Panc1 (cell line): ENCODE results near the gene CAMK1D. TPM values are rescaled to one million over a fixed set of nuclear protein-coding genes. Genes with fewer than 3 reads are reported as not detected.

Experiments used
- ATAC-seq: fragments of 200-7000 bp; cut with Tn5 transposase; 2 replicates; pipeline ENCODE4 v1.9.1; 2020; ENCODE audit warnings: mild to moderate bottlenecking, moderate library complexity
- BruUV-seq: library from RNA; stranded (reverse); fragments of 400-500 nt; replicated peaks from 2 replicates; lab custom pipeline; 2021; lab: Mats Ljungman, UMichigan
- CTCF ChIA-PET: fragments of 300-600 bp; sonication (Branson Sonifier 250); formaldehyde crosslinking; loops from one replicate; lab custom pipeline; 2022; ENCODE audit warnings: antibody characterized with exemption; lab: Charles Lee
- POLR2A ChIA-PET: fragments of 300-600 bp; sonication (Branson Sonifier 250); formaldehyde crosslinking; loops from one replicate; lab custom pipeline; 2022; ENCODE audit warnings: antibody characterized with exemption; lab: Charles Lee
- DNase-seq: peaks from one replicate; pipeline ENCODE4 v3.0.0-alpha.2; 2010; ENCODE audit warnings: low read depth, low spot score
- H3K27ac ChIP-seq: 2 replicates; pipeline ENCODE4 v1.5.1; 2011; ENCODE audit warnings: mild to moderate bottlenecking, low read length, inconsistent platforms
- H3K27me3 ChIP-seq: fragments of 200-500 bp; sonication (Bioruptor generic); 2 replicates; pipeline ENCODE4 v1.6.0; 2014; ENCODE audit warnings: low read length, inconsistent platforms; ENCODE audit not compliant: control insufficient read depth, insufficient read depth
- H3K36me3 ChIP-seq: fragments of 200-500 bp; sonication (Bioruptor generic); 2 replicates; pipeline ENCODE4 v1.5.1; 2014; ENCODE audit warnings: inconsistent platforms, mild to moderate bottlenecking, low read length, moderate library complexity; ENCODE audit not compliant: control insufficient read depth, insufficient read depth
- H3K4me1 ChIP-seq: 2 replicates; pipeline ENCODE4 v1.5.1; 2011; ENCODE audit warnings: inconsistent platforms, mild to moderate bottlenecking, low read length, moderate library complexity; ENCODE audit not compliant: control insufficient read depth, insufficient read depth
- H3K4me3 ChIP-seq, 2 experiments: 2 replicates each; pipeline ENCODE4 v1.5.1; 2011 to 2012; ENCODE audit warnings: low read depth in 2 of 2, low read length in 2 of 2, mild to moderate bottlenecking in 2 of 2, inconsistent platforms in 1 of 2, moderate library complexity in 1 of 2
- H3K9me3 ChIP-seq: fragments of 200-500 bp; sonication (Bioruptor generic); 2 replicates; pipeline ENCODE4 v1.5.1; 2014; ENCODE audit warnings: low read depth, mild to moderate bottlenecking, inconsistent platforms, low read length, moderate library complexity; ENCODE audit not compliant: control insufficient read depth, insufficient read depth
- POLR2AphosphoS5 ChIP-seq: IDR thresholded peaks from 2 replicates; pipeline ENCODE4 v1.6.1; 2012; ENCODE audit warnings: mild to moderate bottlenecking, low read depth, low read length, moderate library complexity
- SIN3A ChIP-seq: IDR thresholded peaks from 2 replicates; pipeline ENCODE4 v1.6.1; 2012; ENCODE audit warnings: low read depth, mild to moderate bottlenecking, low read length, moderate library complexity, borderline replicate concordance; ENCODE audit not compliant: insufficient read depth
- TCF7L2 ChIP-seq: IDR thresholded peaks from 2 replicates; pipeline ENCODE4 v1.6.1; 2011; ENCODE audit warnings: mild to moderate bottlenecking, low read depth, low read length, inconsistent platforms
- in situ Hi-C: cut with HindIII; loops from 2 replicates; pipeline ENCODE4 v1.10.0; 2016; ENCODE audit warnings: low sequenced_read_pairs, low pct_unique_long_range_greater_than_20kb
- intact Hi-C: fragments of 100-400 bp; cut with micrococcal nuclease; formaldehyde crosslinking; loops from one replicate; pipeline ENCODE4 v1.10.0; 2022; ENCODE audit not compliant: unreplicated experiment
- total RNA-seq: library from RNA; stranded (reverse); gene quantifications from one replicate; pipeline ENCODE4 v1.2.1, GENCODE V29; 2021; ENCODE audit not compliant: unreplicated experiment
- TF ChIP-seq, protein P1 (sequence below): fragments of 450-650 bp; IDR thresholded peaks from 2 replicates; pipeline ENCODE4 v1.5.1; 2017; ENCODE audit warnings: mild to moderate bottlenecking
- TF ChIP-seq, protein P2 (sequence below), 2 experiments: IDR thresholded peaks; 2 replicates each; pipeline ENCODE4 v1.6.1; 2011 to 2012; ENCODE audit warnings: low read depth in 2 of 2, control low read depth in 1 of 2, low read length in 1 of 2, mild to moderate bottlenecking in 1 of 2, moderate library complexity in 1 of 2; ENCODE audit not compliant: insufficient read depth in 1 of 2

The CAMK1D gene
- total RNA-seq, 1 experiment from 2014 or later, result 5.7 TPM

DNA sequence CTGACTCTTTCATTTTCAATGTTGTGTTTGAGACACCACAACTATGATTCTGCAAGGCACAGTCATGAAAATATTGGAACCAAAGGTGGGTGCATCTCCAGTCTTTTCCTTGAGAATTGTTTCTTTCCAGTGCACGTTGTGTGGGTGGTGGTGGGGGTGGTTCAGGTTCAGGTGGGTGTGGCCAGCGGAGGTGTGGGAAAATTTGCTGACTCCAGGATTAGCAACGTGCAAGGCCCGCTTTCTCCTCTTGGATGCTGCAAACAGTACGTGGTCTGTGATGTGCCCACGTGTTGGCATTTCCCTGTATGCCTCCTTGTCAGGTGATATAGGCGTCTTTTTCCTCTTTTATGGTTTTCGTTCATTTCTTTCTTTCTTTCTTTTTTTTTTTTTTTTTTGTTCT is 59.1 kb downstream of the CAMK1D start:
- ChIA-PET CTCF (no interaction called here), POLR2A (no interaction called here)
- in situ Hi-C loops (no loop called here), intact Hi-C loops (no loop called here)
- no TSS peak for BruUV-seq
- ATAC-seq (no peak), DNase-seq (no peak)
- H3K27ac ChIP-seq, result no peak overlapping the region
- H3K36me3 ChIP-seq, result no peaks in the 10 kb centered on the region
- no peaks in the 10 kb centered on the region for H3K27me3 ChIP-seq
- TF ChIP-seq, protein P1, sequence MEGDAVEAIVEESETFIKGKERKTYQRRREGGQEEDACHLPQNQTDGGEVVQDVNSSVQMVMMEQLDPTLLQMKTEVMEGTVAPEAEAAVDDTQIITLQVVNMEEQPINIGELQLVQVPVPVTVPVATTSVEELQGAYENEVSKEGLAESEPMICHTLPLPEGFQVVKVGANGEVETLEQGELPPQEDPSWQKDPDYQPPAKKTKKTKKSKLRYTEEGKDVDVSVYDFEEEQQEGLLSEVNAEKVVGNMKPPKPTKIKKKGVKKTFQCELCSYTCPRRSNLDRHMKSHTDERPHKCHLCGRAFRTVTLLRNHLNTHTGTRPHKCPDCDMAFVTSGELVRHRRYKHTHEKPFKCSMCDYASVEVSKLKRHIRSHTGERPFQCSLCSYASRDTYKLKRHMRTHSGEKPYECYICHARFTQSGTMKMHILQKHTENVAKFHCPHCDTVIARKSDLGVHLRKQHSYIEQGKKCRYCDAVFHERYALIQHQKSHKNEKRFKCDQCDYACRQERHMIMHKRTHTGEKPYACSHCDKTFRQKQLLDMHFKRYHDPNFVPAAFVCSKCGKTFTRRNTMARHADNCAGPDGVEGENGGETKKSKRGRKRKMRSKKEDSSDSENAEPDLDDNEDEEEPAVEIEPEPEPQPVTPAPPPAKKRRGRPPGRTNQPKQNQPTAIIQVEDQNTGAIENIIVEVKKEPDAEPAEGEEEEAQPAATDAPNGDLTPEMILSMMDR, result no peak
- TF ChIP-seq, protein P2, sequence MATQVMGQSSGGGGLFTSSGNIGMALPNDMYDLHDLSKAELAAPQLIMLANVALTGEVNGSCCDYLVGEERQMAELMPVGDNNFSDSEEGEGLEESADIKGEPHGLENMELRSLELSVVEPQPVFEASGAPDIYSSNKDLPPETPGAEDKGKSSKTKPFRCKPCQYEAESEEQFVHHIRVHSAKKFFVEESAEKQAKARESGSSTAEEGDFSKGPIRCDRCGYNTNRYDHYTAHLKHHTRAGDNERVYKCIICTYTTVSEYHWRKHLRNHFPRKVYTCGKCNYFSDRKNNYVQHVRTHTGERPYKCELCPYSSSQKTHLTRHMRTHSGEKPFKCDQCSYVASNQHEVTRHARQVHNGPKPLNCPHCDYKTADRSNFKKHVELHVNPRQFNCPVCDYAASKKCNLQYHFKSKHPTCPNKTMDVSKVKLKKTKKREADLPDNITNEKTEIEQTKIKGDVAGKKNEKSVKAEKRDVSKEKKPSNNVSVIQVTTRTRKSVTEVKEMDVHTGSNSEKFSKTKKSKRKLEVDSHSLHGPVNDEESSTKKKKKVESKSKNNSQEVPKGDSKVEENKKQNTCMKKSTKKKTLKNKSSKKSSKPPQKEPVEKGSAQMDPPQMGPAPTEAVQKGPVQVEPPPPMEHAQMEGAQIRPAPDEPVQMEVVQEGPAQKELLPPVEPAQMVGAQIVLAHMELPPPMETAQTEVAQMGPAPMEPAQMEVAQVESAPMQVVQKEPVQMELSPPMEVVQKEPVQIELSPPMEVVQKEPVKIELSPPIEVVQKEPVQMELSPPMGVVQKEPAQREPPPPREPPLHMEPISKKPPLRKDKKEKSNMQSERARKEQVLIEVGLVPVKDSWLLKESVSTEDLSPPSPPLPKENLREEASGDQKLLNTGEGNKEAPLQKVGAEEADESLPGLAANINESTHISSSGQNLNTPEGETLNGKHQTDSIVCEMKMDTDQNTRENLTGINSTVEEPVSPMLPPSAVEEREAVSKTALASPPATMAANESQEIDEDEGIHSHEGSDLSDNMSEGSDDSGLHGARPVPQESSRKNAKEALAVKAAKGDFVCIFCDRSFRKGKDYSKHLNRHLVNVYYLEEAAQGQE (IDR thresholded peaks at IDR 0.05; ENCODE audit: insufficient read depth in 1 of 2, low read depth in 2 of 2, low read length in 1 of 2), result no peak
- no peak for TF ChIP-seq SIN3A
- no peak for TF ChIP-seq POLR2AphosphoS5
- no peak for TF ChIP-seq TCF7L2
- H3K4me3 ChIP-seq, result no peak overlapping the region
- no peaks in the 10 kb centered on the region; the same call in 1 of the 2 replicates for H3K4me1 ChIP-seq
- H3K9me3 ChIP-seq, result no peaks in the 10 kb centered on the region

DNA sequence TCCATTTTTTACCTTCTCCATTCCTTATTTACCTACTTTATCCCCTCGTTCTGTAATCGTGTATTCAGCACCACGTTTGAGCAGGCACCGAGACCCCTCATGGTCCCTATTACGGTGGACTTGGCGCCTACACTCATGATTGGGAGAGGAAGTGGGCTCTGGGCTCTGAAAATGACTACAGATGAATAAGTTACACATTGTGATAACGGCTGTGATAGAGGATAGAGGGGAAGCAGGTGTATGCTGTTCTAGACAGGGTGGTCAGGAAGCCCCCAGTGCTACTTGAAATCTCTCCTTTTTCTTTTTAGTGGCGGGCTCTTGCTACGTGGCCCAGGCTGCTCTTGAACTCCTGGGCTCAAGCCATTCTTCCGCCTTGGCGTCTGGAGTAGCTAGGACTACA is 59.8 kb downstream of the CAMK1D start:
- TF ChIP-seq SIN3A, result no peak
- no peak for TF ChIP-seq POLR2AphosphoS5
- TF ChIP-seq TCF7L2, result no peak
- TF ChIP-seq, protein P2 (IDR thresholded peaks at IDR 0.05; ENCODE audit: insufficient read depth in 1 of 2, low read depth in 2 of 2, low read length in 1 of 2), result no peak
- TF ChIP-seq, protein P1, result no peak
- DNase-seq (no peak), ATAC-seq (no peak)
- no peaks in the 10 kb centered on the region; the same call in 1 of the 2 replicates for H3K4me1 ChIP-seq
- POLR2A ChIA-PET, result no interaction called here
- CTCF ChIA-PET, result no interaction called here
- BruUV-seq, result no TSS peak
- H3K36me3 ChIP-seq, result no peaks in the 10 kb centered on the region
- in situ Hi-C loops, result no loop called here
- H3K27ac ChIP-seq, result no peak overlapping the region
- intact Hi-C loops, result no loop called here
- H3K9me3 ChIP-seq, result no peaks in the 10 kb centered on the region
- no peaks in the 10 kb centered on the region for H3K27me3 ChIP-seq
- H3K4me3 ChIP-seq, result no peak overlapping the region
